Activated naive CD4-positive, alpha-beta T cell treated with anti-CD3 and anti-CD28 coated beads, Interleukin-2, amount 50 U/mL, for 24 hours (primary cell): ENCODE data around the gene CMTM8.
A peak's percentile ranks its signal among the peaks of the same experiment; 100 is the strongest.

Experiments
- H3K27ac Mint-ChIP-seq: one replicate; pipeline ENCODE4 v1.8.0; 2021; ENCODE audit warnings: mild to moderate bottlenecking, mixed read lengths
- H3K27me3 Mint-ChIP-seq: one replicate; pipeline ENCODE4 v1.8.0; 2021; ENCODE audit warnings: mixed read lengths
- H3K36me3 Mint-ChIP-seq: one replicate; pipeline ENCODE4 v1.8.0; 2021; ENCODE audit warnings: mixed read lengths
- H3K4me1 Mint-ChIP-seq: one replicate; pipeline ENCODE4 v1.8.0; 2021; ENCODE audit warnings: mixed read lengths
- H3K4me3 Mint-ChIP-seq: one replicate; pipeline ENCODE4 v1.8.0; 2021; ENCODE audit warnings: mild to moderate bottlenecking, mixed read lengths
- H3K9me3 Mint-ChIP-seq: one replicate; pipeline ENCODE4 v1.8.0; 2021; ENCODE audit warnings: mixed read lengths

CMTM8 gene

DNA sequence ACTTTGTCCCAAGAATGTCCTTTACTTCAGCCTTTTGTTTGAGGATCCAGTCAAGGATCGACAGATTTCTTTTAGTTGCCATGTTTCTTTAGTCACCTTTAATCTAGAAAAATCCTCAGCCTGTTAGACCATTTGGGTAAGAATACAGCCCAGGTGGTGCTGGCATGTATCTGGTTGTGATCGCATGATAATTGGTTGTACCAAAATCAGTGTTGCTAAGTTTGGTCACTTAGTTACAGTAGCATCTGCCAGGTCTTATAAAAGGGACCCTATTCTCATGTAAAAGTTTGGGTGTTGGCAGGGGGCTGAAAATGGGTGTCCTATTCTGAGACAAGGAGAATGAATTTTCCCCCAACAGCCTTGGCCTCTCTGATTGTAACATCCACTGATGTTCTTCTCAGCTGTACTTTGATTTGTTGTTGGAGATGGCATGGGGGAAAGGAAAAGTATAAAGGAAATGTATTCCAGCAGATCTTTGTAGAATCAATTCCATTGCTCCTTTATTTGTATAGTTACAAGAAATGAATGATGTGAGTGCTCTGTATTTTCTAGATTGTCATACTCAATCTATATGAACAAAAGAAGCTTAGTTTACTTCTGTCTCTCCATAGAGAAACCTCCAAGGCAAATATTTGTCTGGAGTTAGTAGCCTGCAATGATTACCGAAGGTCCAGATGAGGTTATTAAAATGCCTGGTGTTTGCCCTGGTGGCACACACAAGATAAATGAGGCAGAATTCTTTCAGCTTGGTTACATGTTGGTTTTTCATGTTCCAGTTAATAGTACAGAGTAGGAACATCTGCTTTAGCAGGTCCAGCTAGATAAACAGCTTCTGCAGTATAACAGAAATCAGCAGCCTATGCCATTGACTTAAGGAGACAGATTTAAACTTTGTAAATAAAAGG is 65.7 kb downstream of the CMTM8 start:
- Mint-ChIP-seq H3K27me3 (no peaks in the 10 kb centered on the region), H3K4me1 (peaks cover 74% of the 10 kb centered on the region), H3K9me3 (peaks cover 5% of the 10 kb centered on the region), H3K36me3 (peaks cover 9% of the 10 kb centered on the region), H3K4me3 (no peak overlapping the region), H3K27ac (peak overlapping the region; percentile 70)

DNA sequence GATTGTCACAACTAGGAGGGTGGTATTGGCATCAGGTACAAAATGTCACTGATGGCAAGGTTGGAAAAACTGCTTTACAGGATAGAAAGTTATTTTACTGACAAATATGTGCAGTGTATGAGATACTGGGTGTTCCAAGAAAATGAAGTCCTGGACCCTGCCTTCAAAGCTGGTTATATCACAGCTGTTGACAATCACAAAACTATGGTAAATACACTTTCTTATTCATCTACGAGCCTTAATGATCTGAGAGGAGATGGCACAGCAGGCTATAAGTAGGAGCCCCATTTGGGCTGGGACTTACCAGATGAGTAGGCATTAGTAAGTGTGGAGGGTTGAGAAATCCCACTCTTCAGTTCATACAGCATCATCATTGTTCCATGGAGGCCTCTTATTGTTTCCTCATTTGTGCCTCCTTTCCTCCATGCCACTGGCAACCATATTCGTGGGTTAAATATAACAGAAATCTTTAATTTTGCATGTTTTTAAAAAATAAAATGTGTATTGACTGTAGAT is 66.9 kb downstream of the CMTM8 start:
- Mint-ChIP-seq H3K4me3 (no peak overlapping the region), H3K27ac (no peak overlapping the region), H3K9me3 (peaks cover 5% of the 10 kb centered on the region), H3K27me3 (no peaks in the 10 kb centered on the region), H3K36me3 (peaks cover 9% of the 10 kb centered on the region), H3K4me1 (peaks cover 66% of the 10 kb centered on the region)

DNA sequence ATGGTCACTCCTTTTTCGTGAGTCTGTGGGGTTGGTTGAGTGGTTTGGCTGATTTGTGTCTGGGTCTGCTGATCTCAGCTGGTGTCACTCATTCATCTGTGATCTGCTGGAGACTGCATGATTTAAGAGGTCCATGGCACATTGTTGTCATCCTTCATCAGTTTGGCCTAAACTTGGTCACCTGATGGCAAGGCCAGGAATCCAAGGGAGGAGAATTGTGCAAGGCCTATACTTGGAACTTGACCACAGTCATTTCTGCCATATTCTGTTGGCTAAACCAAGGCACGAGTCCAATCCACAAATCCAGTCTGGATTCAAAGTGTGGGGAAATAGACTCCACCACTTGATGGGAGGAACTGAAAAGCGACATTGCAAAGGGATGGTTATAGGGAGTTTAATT is 67.6 kb downstream of the CMTM8 start:
- H3K36me3 Mint-ChIP-seq, result peaks cover 9% of the 10 kb centered on the region

DNA sequence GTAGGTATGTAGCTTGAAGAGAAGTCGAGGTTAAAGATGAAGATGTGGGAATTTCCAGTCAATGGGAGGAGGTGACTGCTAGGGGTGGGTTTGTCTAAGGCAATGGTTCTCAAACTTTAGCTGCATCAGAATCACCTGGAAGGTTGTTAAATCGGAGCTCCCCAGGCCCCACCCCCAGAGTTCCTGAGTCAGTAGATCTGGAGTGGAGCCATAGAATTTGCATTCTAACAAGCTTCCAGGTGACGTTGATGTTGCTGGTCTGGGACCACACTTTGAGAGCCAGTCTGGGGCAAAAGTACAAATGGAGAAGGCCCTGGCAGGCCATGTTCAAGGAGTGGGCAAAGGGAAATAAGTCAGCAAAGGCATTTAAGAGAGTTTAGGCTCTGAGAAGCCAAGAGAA is 69.1 kb downstream of the CMTM8 start:
- Mint-ChIP-seq H3K9me3 (peaks cover 5% of the 10 kb centered on the region), H3K4me1 (peaks cover 61% of the 10 kb centered on the region), H3K27me3 (no peaks in the 10 kb centered on the region), H3K36me3 (peaks cover 8% of the 10 kb centered on the region), H3K4me3 (no peak overlapping the region), H3K27ac (peak overlapping the region; percentile 66)

More for the DNA sequence above, 67.6 kb downstream of the CMTM8 start:
- Mint-ChIP-seq H3K4me1 (peaks cover 63% of the 10 kb centered on the region), H3K27ac (peak overlapping the region; percentile 24), H3K9me3 (peaks cover 5% of the 10 kb centered on the region), H3K4me3 (no peak overlapping the region), H3K27me3 (no peaks in the 10 kb centered on the region)

GRCh38 chr3:32308378-32308777 is 69.9 kb downstream of the CMTM8 start:
- peaks cover 8% of the 10 kb centered on the region for H3K36me3 Mint-ChIP-seq
- H3K4me3 Mint-ChIP-seq, result no peak overlapping the region
- peaks cover 5% of the 10 kb centered on the region for H3K9me3 Mint-ChIP-seq
- no peak overlapping the region for H3K27ac Mint-ChIP-seq
- H3K4me1 Mint-ChIP-seq, result peaks cover 61% of the 10 kb centered on the region
- no peaks in the 10 kb centered on the region for H3K27me3 Mint-ChIP-seq

DNA sequence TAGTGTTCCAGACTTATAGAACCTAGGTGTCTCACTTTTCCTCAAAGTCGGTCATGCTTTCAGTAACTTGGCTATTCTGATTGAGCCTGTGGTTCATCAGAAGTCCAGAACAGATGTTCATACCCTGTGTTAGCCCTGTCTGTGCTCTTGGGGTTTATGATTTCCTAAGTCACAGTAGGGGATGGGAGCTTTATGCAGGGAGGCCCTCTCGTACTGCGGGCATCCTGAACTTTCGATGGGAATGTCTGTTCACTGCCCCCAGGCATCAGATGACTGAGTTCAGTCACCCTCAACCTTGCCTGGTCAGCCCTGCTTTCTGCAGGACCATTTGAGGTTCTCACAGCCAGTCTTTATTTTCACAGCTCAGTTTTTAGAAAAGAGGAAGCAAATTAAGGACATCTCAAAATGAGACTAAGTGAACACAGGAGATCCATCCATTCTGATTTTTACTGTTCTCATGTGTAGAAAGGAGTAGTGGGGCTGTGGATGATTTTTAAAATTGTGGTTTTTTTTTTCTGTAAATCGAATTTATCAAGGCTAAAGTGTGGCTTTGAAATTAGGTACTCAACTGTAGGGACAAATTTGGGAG is 71.3 kb downstream of the CMTM8 start:
- Mint-ChIP-seq H3K27me3 (no peaks in the 10 kb centered on the region), H3K9me3 (peaks cover 5% of the 10 kb centered on the region), H3K27ac (no peak overlapping the region), H3K36me3 (peaks cover 11% of the 10 kb centered on the region), H3K4me1 (peaks cover 59% of the 10 kb centered on the region), H3K4me3 (no peak overlapping the region)

GRCh38 chr3:32310336-32310735 is 71.9 kb downstream of the CMTM8 start:
- peaks cover 56% of the 10 kb centered on the region for H3K4me1 Mint-ChIP-seq
- H3K36me3 Mint-ChIP-seq, result peaks cover 11% of the 10 kb centered on the region
- H3K4me3 Mint-ChIP-seq, result no peak overlapping the region
- H3K27ac Mint-ChIP-seq, result no peak overlapping the region
- peaks cover 5% of the 10 kb centered on the region for H3K9me3 Mint-ChIP-seq
- no peaks in the 10 kb centered on the region for H3K27me3 Mint-ChIP-seq

- H3K4me3 Mint-ChIP-seq, result no peak overlapping the region
- H3K9me3 Mint-ChIP-seq, result peaks cover 5% of the 10 kb centered on the region
- no peaks in the 10 kb centered on the region for H3K27me3 Mint-ChIP-seq
- no peak overlapping the region for H3K27ac Mint-ChIP-seq
- H3K36me3 Mint-ChIP-seq, result peaks cover 9% of the 10 kb centered on the region
- H3K4me1 Mint-ChIP-seq, result peaks cover 51% of the 10 kb centered on the region
These were observed 72.7 kb downstream of the CMTM8 start for GRCh38 chr3:32310918-32311839.

- Mint-ChIP-seq H3K27ac (peak overlapping the region; percentile 74), H3K9me3 (no peaks in the 10 kb centered on the region), H3K4me1 (peaks cover 43% of the 10 kb centered on the region), H3K4me3 (no peak overlapping the region), H3K36me3 (peaks cover 5% of the 10 kb centered on the region), H3K27me3 (no peaks in the 10 kb centered on the region)
These were observed 73.8 kb downstream of the CMTM8 start for GRCh38 chr3:32312251-32312650.

DNA sequence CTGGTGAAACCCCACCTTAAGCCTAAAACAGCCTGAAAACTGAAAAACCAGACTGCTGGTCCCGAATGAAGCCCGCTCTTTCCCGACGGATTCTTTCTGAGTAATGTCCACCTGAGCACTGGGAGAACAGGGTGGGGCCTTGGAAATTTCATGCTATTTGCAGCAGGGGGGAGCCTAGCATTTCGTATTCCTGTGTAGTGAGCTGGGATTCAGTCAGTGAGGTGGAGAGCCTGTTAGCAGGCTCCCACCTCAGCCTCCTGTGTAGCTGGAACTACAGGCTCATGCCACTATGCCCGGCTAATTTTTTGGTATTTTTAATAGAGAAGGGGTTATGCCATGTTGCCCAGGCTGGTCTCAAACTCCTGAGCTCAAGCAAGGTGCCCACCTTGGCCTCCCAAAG is 74.7 kb downstream of the CMTM8 start:
- H3K27ac Mint-ChIP-seq, result peak overlapping the region; percentile 17
- H3K27me3 Mint-ChIP-seq, result no peaks in the 10 kb centered on the region
- H3K4me1 Mint-ChIP-seq, result peaks cover 35% of the 10 kb centered on the region
- no peaks in the 10 kb centered on the region for H3K9me3 Mint-ChIP-seq
- H3K4me3 Mint-ChIP-seq, result no peak overlapping the region
- peaks cover 3% of the 10 kb centered on the region for H3K36me3 Mint-ChIP-seq

- Mint-ChIP-seq H3K27me3 (no peaks in the 10 kb centered on the region), H3K36me3 (peaks cover 3% of the 10 kb centered on the region), H3K4me3 (peak overlapping the region; percentile 70), H3K9me3 (no peaks in the 10 kb centered on the region), H3K4me1 (peaks cover 33% of the 10 kb centered on the region), H3K27ac (peak overlapping the region; percentile 60)
These were observed 75.4 kb downstream of the CMTM8 start for GRCh38 chr3:32313723-32314473.

- no peak overlapping the region for H3K27ac Mint-ChIP-seq
- H3K4me1 Mint-ChIP-seq, result peaks cover 45% of the 10 kb centered on the region
- no peak overlapping the region for H3K4me3 Mint-ChIP-seq
- H3K27me3 Mint-ChIP-seq, result no peaks in the 10 kb centered on the region
- H3K9me3 Mint-ChIP-seq, result no peaks in the 10 kb centered on the region
- peaks cover 5% of the 10 kb centered on the region for H3K36me3 Mint-ChIP-seq
These were observed 77.0 kb downstream of the CMTM8 start for GRCh38 chr3:32315441-32315840.

DNA sequence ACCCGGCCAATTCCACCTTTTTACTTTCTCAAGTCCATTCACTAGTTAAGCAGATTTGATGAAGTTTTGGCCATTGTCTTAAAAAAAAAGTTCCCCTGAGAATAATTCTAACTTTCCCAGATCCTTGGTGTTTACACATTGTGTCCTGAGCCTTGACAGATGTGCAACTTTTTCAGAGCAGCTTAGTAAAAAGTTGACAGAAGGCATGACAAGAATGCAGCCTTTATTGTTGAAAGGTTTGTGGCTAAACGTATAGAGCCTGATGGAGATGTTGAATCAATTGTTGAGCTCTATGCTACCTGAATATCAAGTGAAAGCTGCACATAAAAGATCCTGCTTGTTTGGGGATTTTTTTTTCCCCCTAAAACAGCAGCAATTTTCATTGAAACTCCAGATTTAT is 77.8 kb downstream of the CMTM8 start:
- Mint-ChIP-seq H3K4me1 (peaks cover 51% of the 10 kb centered on the region), H3K27ac (no peak overlapping the region), H3K9me3 (no peaks in the 10 kb centered on the region), H3K4me3 (no peak overlapping the region), H3K27me3 (no peaks in the 10 kb centered on the region), H3K36me3 (peaks cover 5% of the 10 kb centered on the region)

GRCh38 chr3:32316976-32317375 is 78.5 kb downstream of the CMTM8 start:
- Mint-ChIP-seq H3K27me3 (no peaks in the 10 kb centered on the region), H3K9me3 (no peaks in the 10 kb centered on the region), H3K27ac (no peak overlapping the region), H3K4me3 (no peak overlapping the region), H3K36me3 (peaks cover 5% of the 10 kb centered on the region), H3K4me1 (peaks cover 47% of the 10 kb centered on the region)

DNA sequence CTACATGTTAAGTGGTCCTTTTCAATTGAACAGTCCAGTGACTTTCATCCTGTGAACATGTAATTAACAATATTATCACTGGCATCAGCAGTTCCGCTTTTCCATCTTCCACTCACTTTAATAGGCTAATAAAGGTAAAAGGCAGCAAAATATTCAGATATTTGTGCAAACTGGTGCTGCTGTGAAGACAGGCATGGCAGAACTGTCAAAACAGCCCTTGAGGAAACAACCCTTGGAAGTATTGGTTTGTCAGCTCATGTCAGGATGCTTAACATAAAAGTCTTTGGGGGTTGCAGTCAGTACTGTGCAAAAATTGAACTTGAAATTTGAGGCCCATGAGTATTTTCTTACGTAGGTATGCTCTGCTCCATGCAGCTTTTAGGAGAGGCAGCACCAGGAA is 81.1 kb downstream of the CMTM8 start:
- peaks cover 33% of the 10 kb centered on the region for H3K4me1 Mint-ChIP-seq
- no peaks in the 10 kb centered on the region for H3K27me3 Mint-ChIP-seq
- H3K4me3 Mint-ChIP-seq, result no peak overlapping the region
- no peaks in the 10 kb centered on the region for H3K9me3 Mint-ChIP-seq
- peaks cover 2% of the 10 kb centered on the region for H3K36me3 Mint-ChIP-seq
- no peak overlapping the region for H3K27ac Mint-ChIP-seq
